K562 (cell line): ENCODE measurements around the gene ZMYND8. TPM values are rescaled to one million over a fixed set of nuclear protein-coding genes. Genes with fewer than 3 reads are reported as not detected.

ENCODE experiments used
- ARID3A ChIP-seq: IDR thresholded peaks from 2 replicates; pipeline ENCODE4 v1.6.1; 2012; ENCODE audit warnings: low read depth, low read length, improper control_type of control experiment, borderline replicate concordance
- CGGBP1 ChIP-seq: fragments of 250-450 bp; sonication (Bioruptor Pico); IDR thresholded peaks from 2 replicates; pipeline ENCODE4 v1.9.0; 2021; ENCODE audit warnings: mild to moderate bottlenecking
- CXXC5 ChIP-seq: fragments of 250-450 bp; sonication (Bioruptor Pico); IDR thresholded peaks from 2 replicates; pipeline ENCODE4 v1.8.0; 2022; ENCODE audit warnings: inconsistent platforms, mild to moderate bottlenecking, moderate library complexity
- DMBX1 ChIP-seq: fragments of 250-450 bp; sonication (Bioruptor Pico); IDR thresholded peaks from 2 replicates; pipeline ENCODE4 v1.8.0; 2022; ENCODE audit warnings: inconsistent platforms, mild to moderate bottlenecking, moderate library complexity, borderline replicate concordance
- ELF4 ChIP-seq: fragments of 450-650 bp; formaldehyde crosslinking; IDR thresholded peaks from 2 replicates; pipeline ENCODE4 v1.4.0; 2022; ENCODE audit warnings: missing genetic modification characterization
- ETS1 ChIP-seq: conservative IDR thresholded peaks from 2 replicates; pipeline ENCODE4 v1.6.1; 2011; ENCODE audit warnings: low read depth, mild to moderate bottlenecking, low read length; ENCODE audit not compliant: control insufficient read depth
- ETV1 ChIP-seq: fragments of 450-650 bp; conservative IDR thresholded peaks from 2 replicates; pipeline ENCODE4 v1.6.1; 2016; ENCODE audit warnings: missing genetic modification characterization, control low read depth, low read depth, missing compliant biosample characterization
- GTF2E2 ChIP-seq: fragments of 200-800 bp; sonication (Bioruptor generic); IDR thresholded peaks from 2 replicates; pipeline ENCODE4 v1.6.1; 2016; ENCODE audit warnings: missing genetic modification characterization, missing compliant biosample characterization
- HDAC1 ChIP-seq, 2 experiments: fragments of 450-650 bp; IDR thresholded peaks; 2 replicates each; pipeline ENCODE4 v1.6.1; 2016 to 2017; ENCODE audit warnings: inconsistent platforms in 1 of 2, mild to moderate bottlenecking in 1 of 2, moderate library complexity in 1 of 2
- KAT8 ChIP-seq: fragments of 450-650 bp; IDR thresholded peaks from 2 replicates; pipeline ENCODE4 v1.6.1; 2016; ENCODE audit warnings: low read depth, mild to moderate bottlenecking
- KDM5B ChIP-seq: fragments of 200-600 bp; sonication (generic); IDR thresholded peaks from 2 replicates; pipeline ENCODE4 v1.6.1; 2012; ENCODE audit warnings: low read depth, mild to moderate bottlenecking, moderate library complexity, low read length, control low read depth, inconsistent platforms; ENCODE audit not compliant: insufficient replicate concordance
- MBD2 ChIP-seq: sonication (generic); IDR thresholded peaks from 2 replicates; pipeline ENCODE4 v1.6.1; 2016; ENCODE audit warnings: low read depth, borderline replicate concordance
- MEIS2 ChIP-seq: fragments of 450-650 bp; IDR thresholded peaks from 2 replicates; pipeline ENCODE4 v1.6.1; 2014; ENCODE audit warnings: mild to moderate bottlenecking; ENCODE audit not compliant: partially characterized antibody
- NFRKB ChIP-seq: fragments of 450-650 bp; IDR thresholded peaks from 2 replicates; pipeline ENCODE4 v1.6.1; 2016; ENCODE audit warnings: low read depth
- SMAD1 ChIP-seq: fragments of 150-350 bp; IDR thresholded peaks from 2 replicates; pipeline ENCODE4 v1.6.1; 2014; ENCODE audit warnings: low read length, low read depth; ENCODE audit not compliant: partially characterized antibody
- SMARCB1 ChIP-seq: IDR thresholded peaks from 2 replicates; pipeline ENCODE4 v1.6.1; 2011; ENCODE audit warnings: improper control_type of control experiment, low read depth; ENCODE audit not compliant: insufficient read length
- SMARCE1 ChIP-seq: fragments of 450-650 bp; IDR thresholded peaks from 2 replicates; pipeline ENCODE4 v1.7.1; 2016; ENCODE audit warnings: mild to moderate bottlenecking
- SUPT5H ChIP-seq: fragments of 450-650 bp; IDR thresholded peaks from 2 replicates; pipeline ENCODE4 v1.6.1; 2016
- ZFP36 ChIP-seq: fragments of 150-350 bp; IDR thresholded peaks from 2 replicates; pipeline ENCODE4 v1.6.1; 2018; ENCODE audit warnings: low read length, low read depth; ENCODE audit not compliant: partially characterized antibody
- ZFPM2 ChIP-seq: fragments of 250-450 bp; sonication (Bioruptor Pico); IDR thresholded peaks from 2 replicates; pipeline ENCODE4 v1.5.1; 2022; ENCODE audit warnings: mild to moderate bottlenecking
- ZKSCAN8 ChIP-seq: fragments of 200-800 bp; sonication (Bioruptor generic); IDR thresholded peaks from 2 replicates; pipeline ENCODE4 v1.6.1; 2016; ENCODE audit warnings: missing genetic modification characterization, missing compliant biosample characterization
- ZNF184 ChIP-seq: sonication (generic); formaldehyde crosslinking; IDR thresholded peaks from 2 replicates; pipeline ENCODE4 v1.5.0; 2020; ENCODE audit warnings: missing genetic modification reagents
- ZNF589 ChIP-seq: fragments of 200-800 bp; sonication (Bioruptor generic); IDR thresholded peaks from 2 replicates; pipeline ENCODE4 v1.6.1; 2016; ENCODE audit warnings: low read depth, missing genetic modification characterization, missing compliant biosample characterization
- ZNF699 ChIP-seq: fragments of 250-450 bp; sonication (Bioruptor Pico); IDR thresholded peaks from 2 replicates; pipeline ENCODE4 v1.8.0; 2021; ENCODE audit warnings: mild to moderate bottlenecking, moderate library complexity; ENCODE audit not compliant: insufficient replicate concordance
- ZNF785 ChIP-seq: fragments of 250-450 bp; sonication (Bioruptor Pico); IDR thresholded peaks from 2 replicates; pipeline ENCODE4 v1.4.0; 2020; ENCODE audit warnings: mild to moderate bottlenecking
- polyA plus RNA-seq, 8 experiments: library from polyadenylated mRNA; depleted of rRNA in 4 of 8; stranded (reverse) in 5 of 8; unstranded in 3 of 8; fragments of >200 nt; fragmentation: Nextera tagmentation in 2 of 8; fragmentation: Illumina TruSeq in 1 of 8; extraction: Ambion mirVana in 2 of 8; extraction: Trizol in 1 of 8; gene quantifications; 2 replicates each; pipeline versions ENCODE4 v1.2.1 to v1.2.3, GENCODE V29; 2011 to 2014; ENCODE audit warnings: inconsistent platforms in 1 of 8, missing spikeins in 1 of 8
- total RNA-seq, 7 experiments: library from RNA; depleted of rRNA in 6 of 7; stranded (reverse); fragments of >200 nt in 6 of 7; fragmentation: Illumina TruSeq in 2 of 7; extraction: Trizol in 2 of 7; gene quantifications; 2 replicates each; pipeline versions ENCODE4 v1.2.1 to v1.2.3, GENCODE V29; 2011 to 2021; ENCODE audit warnings: low replicate concordance in 1 of 7
- TF ChIP-seq, protein P1 (sequence below): sonication (generic); formaldehyde crosslinking; IDR thresholded peaks from 2 replicates; pipeline ENCODE4 v1.9.0; 2022; ENCODE audit warnings: mild to moderate bottlenecking, missing genetic modification reagents

Gene ZMYND8
- total and polyA plus RNA-seq, 9 of the 15 experiments (the other 6 are each of a cell fraction or from before 2014, with no cell fraction given) = 31.8 to 148 (median 71.9) TPM

GRCh38 chr20:47318586-47319516 lies 37.6 kb downstream of the ZMYND8 start (continued):
- TF ChIP-seq KDM5B (peak; percentile 52), ELF4 (no peak), DMBX1 (peak; percentile 66; the same call in 1 of the 2 replicates), ZKSCAN8 (peak; percentile 53; the same call in 1 of the 2 replicates), SUPT5H (peak; percentile 33; the same call in 1 of the 2 replicates), HDAC1 (IDR thresholded peaks at IDR 0.05) (no peak), SMAD1 (no peak), ZNF589 (CRISPR knock-in tag) (peak; percentile 92), ETS1 (no peak), GTF2E2 (tag) (no peak), ZFPM2 (CRISPR knock-in tag) (no peak), ETV1 (tag) (peak; percentile 22; the same call in 1 of the 2 replicates), MEIS2 (peak; percentile 91), ARID3A (0 out of 2 replicates have a peak, but pooled peaks have one; percentile 29), CXXC5 (CRISPR knock-in tag) (peak; percentile 64; the same call in 1 of the 2 replicates), SMARCB1 (no peak), ZNF785 (CRISPR knock-in tag) (no peak), KAT8 (no peak), ZNF699 (CRISPR knock-in tag) (no peak), SMARCE1 (0 out of 2 replicates have a peak, but pooled peaks have one; percentile 30), ZNF184 (CRISPR knock-in tag) (no peak), NFRKB (peak; percentile 36; the same call in 1 of the 2 replicates), ZFP36 (no peak), MBD2 (no peak), CGGBP1 (CRISPR knock-in tag) (no peak)
- TF ChIP-seq, protein P1, sequence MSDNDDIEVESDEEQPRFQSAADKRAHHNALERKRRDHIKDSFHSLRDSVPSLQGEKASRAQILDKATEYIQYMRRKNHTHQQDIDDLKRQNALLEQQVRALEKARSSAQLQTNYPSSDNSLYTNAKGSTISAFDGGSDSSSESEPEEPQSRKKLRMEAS (CRISPR knock-in tag) = no peak
